Cerebellar cortex (tissue), 1 donor: ENCODE measurements around the gene MICU2.

ENCODE experiments used
- DNase-seq: peaks from one replicate; pipeline ENCODE4 v3.0.0-alpha.2; 2015; ENCODE audit warnings: low spot score

MICU2 gene

GRCh38 chr13:21483748-21484147 lies 120.2 kb downstream of the MICU2 start:
- no peak for DNase-seq

GRCh38 chr13:21481359-21481758 lies 122.6 kb downstream of the MICU2 start:
- no peak for DNase-seq

GRCh38 chr13:21478881-21479808 lies 124.8 kb downstream of the MICU2 start:
- peak; percentile 86 for DNase-seq

GRCh38 chr13:21476893-21477472 lies 127.0 kb downstream of the MICU2 start:
- DNase-seq, result peak; percentile 78

- DNase-seq, result no peak
These were observed 128.9 kb downstream of the MICU2 start for GRCh38 chr13:21475115-21475514.

GRCh38 chr13:21470785-21471184 lies 133.2 kb downstream of the MICU2 start:
- DNase-seq, result no peak

- DNase-seq, result no peak
These were observed 137.4 kb downstream of the MICU2 start for GRCh38 chr13:21466527-21466926.

GRCh38 chr13:21465710-21466160 lies 138.2 kb downstream of the MICU2 start:
- no peak for DNase-seq

- no peak for DNase-seq
These were observed 140.5 kb downstream of the MICU2 start for GRCh38 chr13:21463424-21463823.

- no peak for DNase-seq
These were observed 142.8 kb downstream of the MICU2 start for GRCh38 chr13:21461131-21461530.

- peak; percentile 81 for DNase-seq
These were observed 144.9 kb downstream of the MICU2 start, which contains the start of gene ZDHHC20 for GRCh38 chr13:21458813-21459701. Gene ZDHHC20, minus strand, starts transcription at chr13:21459303. Its CDS starts 132 bp downstream, at chr13:21459171.

- DNase-seq, result peak; percentile 60
These were observed 145.5 kb downstream of the MICU2 start for GRCh38 chr13:21458451-21458812.

GRCh38 chr13:21453387-21454081 lies 150.4 kb downstream of the MICU2 start:
- DNase-seq, result no peak

GRCh38 chr13:21450936-21451335 lies 153.0 kb downstream of the MICU2 start:
- no peak for DNase-seq

GRCh38 chr13:21446656-21447055 lies 157.3 kb downstream of the MICU2 start:
- no peak for DNase-seq

GRCh38 chr13:21445759-21446158 lies 158.2 kb downstream of the MICU2 start:
- DNase-seq, result peak; percentile 17

- DNase-seq, result no peak
These were observed 160.8 kb downstream of the MICU2 start for GRCh38 chr13:21443171-21443570.
